NT2/D1 (cell line): ENCODE data around the gene GM2A.

Source experiments
- SUZ12 ChIP-seq: IDR thresholded peaks from 2 replicates; pipeline ENCODE4 v1.6.1; 2011; ENCODE audit not compliant: insufficient read length, insufficient read depth; ENCODE audit errors: extremely low read depth
- YY1 ChIP-seq: IDR thresholded peaks from 2 replicates; pipeline ENCODE4 v1.6.1; 2011; ENCODE audit not compliant: insufficient read length, insufficient read depth
- ZNF274 ChIP-seq: IDR thresholded peaks from 2 replicates; pipeline ENCODE4 v1.6.1; 2011; ENCODE audit warnings: mild to moderate bottlenecking, low read depth, low read length

DNA sequence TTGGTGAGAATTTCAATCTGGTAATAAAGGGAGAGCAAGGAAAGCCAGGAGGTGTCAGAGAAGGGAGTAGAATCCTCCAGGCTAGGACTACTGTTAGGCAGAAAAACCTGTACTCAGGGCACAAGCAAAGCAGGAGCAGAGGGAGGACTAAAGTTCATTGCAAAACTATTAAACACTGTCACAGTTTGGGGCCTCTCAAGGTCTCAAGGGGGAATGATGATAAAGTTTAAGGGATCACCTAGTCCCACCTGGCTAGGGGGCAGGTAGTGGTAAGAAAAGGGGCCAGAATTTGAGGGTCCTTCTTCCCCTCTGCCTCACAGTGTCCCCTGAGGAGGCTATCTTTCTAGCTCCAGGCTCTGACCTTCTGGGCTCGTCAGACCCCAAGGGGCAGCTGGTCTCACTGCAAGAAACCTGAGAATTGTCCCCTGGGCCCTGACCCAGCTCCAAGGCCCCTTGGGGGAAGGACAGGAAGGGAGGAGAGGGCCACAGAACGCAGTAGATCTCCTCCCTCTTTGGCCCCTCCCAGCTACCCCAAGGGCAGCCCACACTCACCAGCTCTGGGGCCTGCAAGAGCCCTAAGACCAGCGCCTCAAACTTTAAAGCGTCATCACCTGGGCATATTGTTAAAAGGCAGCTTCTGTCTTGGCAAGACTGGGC is 30.1 kb upstream of the GM2A start:
- TF ChIP-seq SUZ12 (no peak), ZNF274 (no peak), YY1 (no peak)
